Mammary epithelial cell (primary cell): ENCODE measurements around the gene CDC27.

Experiments used
- CTCF ChIP-seq, 2 donors: IDR thresholded peaks in 1 of 2; conservative IDR thresholded peaks in 1 of 2; 2 replicates each; pipeline ENCODE4 v1.5.1; 2011 to 2012; ENCODE audit warnings: inconsistent platforms in 2 of 2, low read length in 2 of 2, mild to moderate bottlenecking in 2 of 2, control low read depth in 1 of 2, low read depth in 1 of 2; ENCODE audit not compliant: insufficient read depth in 1 of 2; ENCODE audit errors: extremely low read depth in 1 of 2
- EZH2 ChIP-seq: IDR thresholded peaks from 2 replicates; pipeline ENCODE4 v1.6.1; 2012; ENCODE audit warnings: low read length, inconsistent platforms, borderline replicate concordance

GRCh38 chr17:47119746-47120520 lies 69.2 kb downstream of the CDC27 start:
- TF ChIP-seq CTCF (conservative IDR thresholded peaks at IDR 0.05 in 1 of 2, IDR thresholded peaks at IDR 0.05 in 1 of 2; ENCODE audit: extremely low read depth in 1 of 2, insufficient read depth in 1 of 2, low read depth in 1 of 2, low read length in 2 of 2) (no peak), EZH2 (no peak)
